GM19397 (cell line): ENCODE data around the gene ANKRD10.
"Not testable (repeated sequence)": the region's sequence is repeated elsewhere in the genome, so short reads cannot be mapped to it uniquely, and the experiment has no call there.

Experiments used
- ATAC-seq: cut with Tn5 transposase; IDR thresholded peaks from one replicate; pipeline ENCODE4 v1.9.1; 2021; ENCODE audit warnings: mild to moderate bottlenecking, moderate library complexity; ENCODE audit not compliant: unreplicated experiment

The ANKRD10 gene

GRCh38 chr13:110869231-110869804, 45.6 kb downstream of the ANKRD10 start:
- no peak for ATAC-seq

- ATAC-seq: no peak
Observed at GRCh38 chr13:110868720-110869119, 46.1 kb downstream of the ANKRD10 start.

DNA sequence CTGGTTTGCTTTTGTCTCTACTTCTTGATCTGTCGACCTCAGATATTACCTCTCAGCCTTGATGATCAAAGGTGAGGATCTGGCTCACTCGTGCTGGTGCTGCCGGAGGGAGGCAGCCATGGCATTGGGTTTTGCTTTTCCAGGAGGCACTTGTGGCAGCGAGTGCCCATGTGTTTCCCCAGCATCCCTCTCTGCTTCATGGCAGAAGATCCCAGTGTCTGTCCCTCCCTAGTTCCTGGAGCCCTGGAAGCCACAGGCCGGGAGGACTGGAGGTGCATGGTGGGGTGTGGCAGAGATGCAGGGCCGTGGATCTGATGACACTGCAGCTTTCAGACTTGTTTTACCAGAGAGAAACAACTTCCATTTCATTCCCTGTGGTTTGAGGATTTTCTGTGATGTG, 47.5 kb downstream of the ANKRD10 start:
- no peak for ATAC-seq

GRCh38 chr13:110866491-110867170, 48.2 kb downstream of the ANKRD10 start:
- no peak for ATAC-seq

DNA sequence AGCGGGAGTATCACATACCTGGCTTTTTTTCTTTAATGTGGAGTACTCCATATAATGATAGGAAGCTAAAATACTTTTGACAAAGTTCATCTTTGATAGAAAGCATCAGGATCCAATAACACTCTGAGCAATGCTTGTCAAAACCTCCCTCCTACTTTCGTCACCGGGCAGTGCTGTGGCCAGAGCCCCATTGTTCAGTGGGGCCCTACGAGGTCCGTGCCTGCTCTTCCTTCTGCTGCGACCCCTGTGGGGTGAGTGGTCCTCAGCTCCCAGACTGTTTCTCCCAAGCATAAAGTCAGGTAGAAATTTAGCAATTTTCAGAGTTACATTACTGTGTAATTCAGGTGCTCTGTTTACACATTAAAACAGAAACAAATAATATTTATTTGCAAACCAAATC, 51.2 kb downstream of the ANKRD10 start:
- no peak for ATAC-seq

- ATAC-seq: no peak
Observed at GRCh38 chr13:110860983-110861382, 53.9 kb downstream of the ANKRD10 start.

- no peak for ATAC-seq
Observed at GRCh38 chr13:110856942-110857835, 57.7 kb downstream of the ANKRD10 start.

- no peak for ATAC-seq
Observed at GRCh38 chr13:110855363-110855762, 59.5 kb downstream of the ANKRD10 start.

DNA sequence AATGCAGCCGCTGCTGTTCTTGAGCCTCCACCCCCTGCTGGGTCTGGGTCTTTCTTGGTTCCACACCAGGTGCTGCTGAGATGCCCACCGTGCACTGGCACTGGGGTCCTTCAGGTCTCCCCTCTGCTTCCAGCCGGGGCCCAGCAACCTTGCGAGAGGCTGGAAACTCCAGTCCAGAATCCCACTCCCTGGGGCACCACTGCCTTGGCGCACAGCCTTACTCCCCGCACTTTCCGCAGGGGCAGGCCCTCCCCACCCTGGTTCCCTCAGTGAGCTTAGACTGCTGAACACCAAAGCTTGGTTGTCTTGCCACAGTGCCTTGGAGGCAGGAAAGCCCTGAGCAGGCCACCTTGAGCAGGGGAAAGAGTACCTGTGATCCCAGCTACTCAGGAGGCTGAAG, 60.0 kb downstream of the ANKRD10 start:
- ATAC-seq: no peak

GRCh38 chr13:110853235-110853721, 61.6 kb downstream of the ANKRD10 start:
- no peak for ATAC-seq

DNA sequence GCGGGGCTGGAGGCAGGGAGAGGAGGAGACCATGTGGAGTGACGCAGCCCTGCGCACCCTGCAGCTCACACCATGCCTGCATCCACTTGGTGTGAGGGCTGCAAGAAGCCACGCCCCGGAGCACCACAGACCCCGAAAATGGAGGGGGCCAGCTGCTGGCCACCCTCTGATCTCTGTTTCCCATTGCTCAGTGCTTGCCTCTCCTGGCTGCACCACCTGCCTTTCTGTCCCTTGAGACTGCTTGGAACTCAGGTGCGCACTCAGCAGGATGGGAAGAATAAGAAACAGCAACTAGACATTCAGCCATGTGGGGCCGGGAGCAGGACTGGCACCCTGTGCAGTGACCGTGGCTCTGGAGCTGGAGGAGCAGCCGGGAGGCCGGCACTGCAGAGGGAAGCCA, 64.0 kb downstream of the ANKRD10 start:
- no peak for ATAC-seq

- no peak for ATAC-seq
Observed at GRCh38 chr13:110850006-110850405, 64.9 kb downstream of the ANKRD10 start.

DNA sequence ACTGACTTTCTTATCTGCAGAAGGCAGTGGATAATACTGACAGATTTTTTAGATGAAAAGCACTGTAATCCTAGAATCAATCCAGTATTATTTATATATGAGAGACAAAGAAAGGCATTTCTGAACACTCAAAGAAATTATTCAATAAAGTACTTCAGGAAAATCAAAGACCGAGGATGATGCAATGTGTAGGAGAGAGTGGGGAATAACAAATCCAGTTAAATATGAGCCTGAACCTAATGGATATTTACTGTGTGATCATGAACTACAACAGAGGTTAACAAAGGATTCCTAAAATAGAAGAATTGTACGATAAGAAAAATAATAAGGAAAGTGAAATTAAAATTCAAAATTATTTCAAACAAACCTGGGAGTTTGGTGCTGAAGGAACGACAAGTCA, 69.3 kb downstream of the ANKRD10 start:
- ATAC-seq: no peak

DNA sequence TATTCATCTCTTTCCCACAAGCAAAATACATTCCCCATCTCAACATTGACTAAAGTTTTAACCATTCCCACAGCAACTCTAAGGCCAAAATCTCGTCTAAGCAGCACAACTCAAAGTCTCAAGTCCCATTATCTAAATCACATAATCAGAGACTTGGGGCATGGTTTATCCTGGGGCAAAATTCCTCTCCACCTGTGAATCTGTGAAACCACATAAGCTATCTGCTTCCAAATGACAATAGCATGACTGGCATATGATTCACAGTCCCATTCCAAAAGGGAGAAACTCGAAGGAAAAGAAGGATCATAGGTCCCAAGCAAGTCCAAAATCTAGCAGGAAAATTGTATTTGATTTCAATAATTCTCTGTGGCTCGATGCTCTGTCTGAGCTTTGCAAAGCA, 73.0 kb downstream of the ANKRD10 start:
- ATAC-seq: no peak

DNA sequence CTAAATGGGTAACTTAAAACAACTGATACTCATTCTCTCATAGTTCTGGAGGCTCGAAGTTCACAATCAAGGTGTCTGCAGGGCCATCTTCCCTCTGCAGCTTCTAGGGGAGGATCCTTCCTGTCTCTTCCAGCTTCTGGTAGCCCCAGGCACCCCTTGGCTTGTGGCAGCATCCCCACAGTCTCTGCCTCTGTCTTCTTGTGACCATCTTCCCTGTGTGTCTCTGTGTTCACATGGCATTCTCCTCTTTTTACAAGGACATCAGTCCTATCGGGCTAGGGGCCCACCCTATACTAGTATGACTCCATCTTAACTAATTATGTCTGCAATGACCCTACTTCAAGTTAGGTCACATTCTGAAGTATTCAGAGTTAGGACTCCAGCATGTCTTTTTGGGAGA, 73.5 kb downstream of the ANKRD10 start:
- no peak for ATAC-seq

DNA sequence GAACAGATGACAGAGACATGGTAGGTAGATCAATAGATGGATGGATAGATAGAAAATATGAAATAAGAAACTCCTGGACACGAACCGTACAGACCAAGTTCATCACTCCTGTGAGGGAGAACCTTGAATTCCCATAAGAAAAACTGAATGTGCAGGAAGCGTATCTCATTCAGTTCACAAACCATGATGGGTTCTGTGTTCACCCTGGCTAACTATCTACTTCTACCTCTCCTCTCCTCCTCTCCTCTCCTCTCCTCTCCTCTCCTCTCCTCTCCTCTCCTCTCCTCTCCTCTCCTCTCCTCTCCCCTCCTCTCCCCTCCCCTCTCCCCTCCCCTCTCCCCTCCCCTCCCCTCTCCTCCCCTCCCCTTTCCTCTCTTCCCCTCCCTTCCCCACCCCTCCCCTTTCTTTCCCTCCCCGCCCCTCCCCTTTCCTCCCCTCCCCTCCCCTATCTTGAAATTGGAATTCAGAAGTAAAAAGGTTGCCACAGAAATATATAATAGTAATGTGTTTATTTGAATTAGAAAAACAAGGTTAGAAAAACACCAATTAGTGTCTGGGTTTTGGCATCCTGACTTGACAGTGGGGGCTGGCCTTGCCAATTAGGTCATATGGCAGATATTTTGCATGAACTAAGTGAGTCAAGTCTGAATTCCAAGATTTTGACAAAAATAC, 75.9 kb downstream of the ANKRD10 start:
- ATAC-seq: no peak

- ATAC-seq: no peak
Observed at GRCh38 chr13:110838116-110838515, 76.8 kb downstream of the ANKRD10 start.

DNA sequence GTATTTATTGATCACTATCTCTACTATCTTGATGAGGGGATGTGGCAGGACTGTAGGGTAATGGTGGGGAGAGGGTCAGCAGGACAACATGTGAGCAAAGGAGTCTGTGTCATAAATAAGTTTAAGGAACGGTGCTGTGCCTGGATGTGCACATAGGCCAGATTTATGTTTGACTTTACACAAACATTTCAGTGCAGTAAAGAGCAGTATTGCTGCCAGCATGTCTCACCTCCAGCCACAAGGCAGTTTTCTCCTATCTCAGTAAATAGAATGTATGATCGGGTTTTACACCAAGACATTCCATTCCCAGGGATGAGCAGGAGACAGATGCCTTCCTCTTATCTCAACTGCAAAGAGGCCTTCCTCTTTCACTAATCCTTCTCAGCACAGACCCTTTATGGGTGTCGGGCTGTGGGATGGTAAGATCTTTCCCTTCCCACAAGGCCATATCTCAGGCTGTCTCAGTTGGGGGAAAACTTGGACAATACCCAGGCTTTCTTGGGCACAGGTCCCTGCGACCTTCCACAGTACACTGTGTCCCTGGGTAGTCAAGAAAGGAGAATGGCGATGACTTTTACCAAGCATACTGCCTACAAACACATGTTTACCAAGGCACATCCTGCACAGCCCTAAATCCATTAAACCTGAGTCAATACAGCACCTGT, 77.3 kb downstream of the ANKRD10 start:
- not testable (repeated sequence) for ATAC-seq

GRCh38 chr13:110836605-110836903, 78.3 kb downstream of the ANKRD10 start:
- ATAC-seq: no peak

DNA sequence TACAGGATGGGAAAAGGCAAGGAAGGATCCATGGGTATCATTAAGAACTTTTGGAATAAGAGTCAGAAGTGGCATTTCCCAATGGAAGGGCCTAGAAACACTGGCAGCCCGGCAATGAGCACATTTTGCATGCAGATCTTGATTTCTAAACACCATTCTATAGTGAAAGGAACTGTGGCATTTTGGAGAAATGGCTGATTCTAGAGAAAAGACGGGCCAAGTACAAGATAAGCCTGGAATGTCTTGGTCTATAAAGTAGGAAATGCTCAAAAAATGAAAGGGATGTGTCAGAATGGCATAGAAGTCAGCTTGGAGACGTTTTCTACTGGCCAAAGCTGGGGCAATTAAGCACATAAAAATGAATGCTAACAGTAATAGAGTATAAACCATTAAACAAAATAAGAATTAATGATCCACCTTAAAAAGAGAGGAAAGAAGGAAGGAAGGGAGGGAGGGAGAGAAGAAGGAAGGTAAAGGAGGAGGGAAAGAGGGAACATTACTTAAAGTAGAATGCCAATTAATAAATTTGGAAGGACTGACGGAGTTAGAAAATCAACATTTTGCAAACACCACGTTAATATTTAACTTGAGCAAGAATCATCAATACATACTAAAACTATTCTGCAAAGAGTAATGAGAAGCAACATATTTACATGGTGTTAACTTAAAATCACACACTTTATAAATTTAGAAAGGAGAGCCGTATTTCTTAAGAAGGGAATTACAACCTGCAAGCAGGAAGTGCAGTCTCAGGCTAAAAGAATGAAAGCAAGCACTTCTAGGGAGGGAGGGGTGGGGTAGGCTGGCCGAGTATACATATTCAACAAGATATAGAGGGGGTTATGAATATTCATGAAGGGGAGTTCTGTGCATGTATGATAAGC, 78.9 kb downstream of the ANKRD10 start:
- ATAC-seq: no peak
